HG03060 (cell line): ENCODE measurements around the gene MEMO1.
"Not testable (repeated sequence)": the region's sequence is repeated elsewhere in the genome, so short reads cannot be mapped to it uniquely, and the experiment has no call there.

Experiments used
- ATAC-seq: cut with Tn5 transposase; IDR thresholded peaks from one replicate; pipeline ENCODE4 v1.9.1; 2021; ENCODE audit warnings: low read depth, moderate number of reproducible peaks; ENCODE audit not compliant: unreplicated experiment

MEMO1 gene

GRCh38 chr2:31962757-31963361 is 47.9 kb downstream of the MEMO1 start:
- no peak for ATAC-seq

GRCh38 chr2:31958140-31958717 is 52.6 kb downstream of the MEMO1 start:
- no peak for ATAC-seq

- no peak for ATAC-seq
These were observed 53.3 kb downstream of the MEMO1 start for GRCh38 chr2:31957354-31958139.

GRCh38 chr2:31956934-31957333 is 53.9 kb downstream of the MEMO1 start:
- not testable (repeated sequence) for ATAC-seq

GRCh38 chr2:31956312-31956711 is 54.5 kb downstream of the MEMO1 start:
- no peak for ATAC-seq

GRCh38 chr2:31953095-31953494 is 57.7 kb downstream of the MEMO1 start:
- ATAC-seq, result not testable (repeated sequence)

GRCh38 chr2:31950946-31951562 is 59.8 kb downstream of the MEMO1 start:
- no peak for ATAC-seq

- ATAC-seq, result no peak
These were observed 62.9 kb downstream of the MEMO1 start for GRCh38 chr2:31947871-31948270.

GRCh38 chr2:31946838-31947237 is 64.0 kb downstream of the MEMO1 start:
- no peak for ATAC-seq

- no peak for ATAC-seq
These were observed 65.3 kb downstream of the MEMO1 start for GRCh38 chr2:31945572-31945935.

- ATAC-seq, result no peak
These were observed 65.8 kb downstream of the MEMO1 start for GRCh38 chr2:31944828-31945571.

- ATAC-seq, result no peak
These were observed 67.1 kb downstream of the MEMO1 start for GRCh38 chr2:31943636-31944225.

GRCh38 chr2:31940920-31941319 is 69.9 kb downstream of the MEMO1 start:
- no peak for ATAC-seq

GRCh38 chr2:31937741-31938140 is 73.1 kb downstream of the MEMO1 start:
- ATAC-seq, result no peak

GRCh38 chr2:31935370-31935769 is 75.4 kb downstream of the MEMO1 start:
- no peak for ATAC-seq

GRCh38 chr2:31933066-31933465 is 77.7 kb downstream of the MEMO1 start:
- ATAC-seq, result no peak

- no peak for ATAC-seq
These were observed 78.2 kb downstream of the MEMO1 start for GRCh38 chr2:31932589-31932988.

- ATAC-seq, result no peak
These were observed 78.9 kb downstream of the MEMO1 start for GRCh38 chr2:31931916-31932315.

GRCh38 chr2:31925517-31925916 is 85.3 kb downstream of the MEMO1 start:
- no peak for ATAC-seq

GRCh38 chr2:31923662-31924061 is 87.1 kb downstream of the MEMO1 start:
- ATAC-seq, result no peak
